Measurements from ENCODE around the gene MDC1.
"Not testable (repeated sequence)": the region's sequence is repeated elsewhere in the genome, so short reads cannot be mapped to it uniquely, and the experiment has no call there.

MDC1 gene

DNA sequence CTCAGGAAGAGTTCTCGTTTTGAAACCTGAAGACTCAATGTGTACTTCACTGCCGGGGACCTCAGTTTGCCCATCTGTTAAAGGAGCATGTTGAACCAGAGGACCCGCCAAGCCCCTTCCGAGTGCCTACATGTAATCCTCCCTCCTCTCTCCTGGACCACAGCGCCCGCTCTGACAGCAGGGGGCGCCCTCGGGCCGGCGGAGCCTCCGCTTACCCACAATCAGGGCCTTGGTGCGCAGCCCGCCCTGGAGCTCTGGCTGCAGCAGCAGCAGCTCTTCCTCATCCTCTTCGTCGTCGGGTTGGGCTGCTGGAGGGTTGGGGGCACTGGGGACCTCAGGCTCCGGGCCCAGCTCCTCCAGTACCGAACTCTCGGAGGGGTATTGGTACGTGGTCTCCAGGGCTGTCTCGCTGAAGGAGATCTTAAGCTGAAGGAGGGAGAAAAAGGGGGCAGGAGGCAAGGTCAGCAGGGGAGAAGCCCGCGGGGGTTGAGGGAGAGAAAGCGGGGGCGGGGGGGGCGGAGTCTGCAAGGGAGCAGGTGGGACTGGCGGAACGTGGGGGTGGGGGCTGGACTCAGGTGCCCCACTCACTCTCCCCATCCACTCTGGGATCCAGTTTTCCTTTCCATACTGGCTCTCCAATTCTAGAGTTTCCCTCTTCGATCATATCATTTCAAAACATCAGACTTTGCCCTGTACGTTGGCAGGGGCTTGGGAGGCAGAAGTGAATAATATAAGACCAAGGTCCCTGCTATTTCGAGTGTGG lies 37.9 kb downstream of the MDC1 start:
- peak; percentile 83 for DNase-seq

DNA sequence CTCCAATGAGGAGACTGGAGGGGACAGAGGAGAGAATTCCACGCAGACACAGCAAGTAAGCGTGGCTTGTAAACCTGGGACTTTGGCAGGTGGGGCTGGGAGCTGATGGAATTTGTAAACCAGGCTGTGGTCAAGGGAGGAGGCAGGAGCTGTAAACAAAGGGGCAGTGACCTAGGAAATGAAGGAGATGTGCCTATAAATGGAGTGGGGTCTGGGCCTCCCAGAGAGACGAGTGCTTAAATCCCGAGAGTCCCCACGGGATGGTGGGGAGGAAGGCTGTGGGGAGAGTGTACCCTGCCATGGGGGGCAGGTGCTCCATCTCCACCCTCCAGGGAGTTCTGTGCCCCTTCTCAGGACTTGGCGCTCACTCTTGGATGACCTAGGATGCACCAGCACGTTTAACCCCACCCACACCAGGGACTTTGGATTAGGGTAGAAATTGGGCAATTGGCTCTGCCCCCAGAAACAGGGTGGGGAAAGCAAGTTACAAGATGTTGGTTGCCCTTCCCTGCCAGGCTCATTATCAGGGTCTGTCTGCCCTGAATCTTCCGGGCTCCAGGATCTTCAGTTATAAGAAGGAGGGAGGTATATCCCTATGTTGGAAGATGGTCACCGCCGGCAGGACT lies 40.3 kb downstream of the MDC1 start:
- DNase-seq = no peak

DNA sequence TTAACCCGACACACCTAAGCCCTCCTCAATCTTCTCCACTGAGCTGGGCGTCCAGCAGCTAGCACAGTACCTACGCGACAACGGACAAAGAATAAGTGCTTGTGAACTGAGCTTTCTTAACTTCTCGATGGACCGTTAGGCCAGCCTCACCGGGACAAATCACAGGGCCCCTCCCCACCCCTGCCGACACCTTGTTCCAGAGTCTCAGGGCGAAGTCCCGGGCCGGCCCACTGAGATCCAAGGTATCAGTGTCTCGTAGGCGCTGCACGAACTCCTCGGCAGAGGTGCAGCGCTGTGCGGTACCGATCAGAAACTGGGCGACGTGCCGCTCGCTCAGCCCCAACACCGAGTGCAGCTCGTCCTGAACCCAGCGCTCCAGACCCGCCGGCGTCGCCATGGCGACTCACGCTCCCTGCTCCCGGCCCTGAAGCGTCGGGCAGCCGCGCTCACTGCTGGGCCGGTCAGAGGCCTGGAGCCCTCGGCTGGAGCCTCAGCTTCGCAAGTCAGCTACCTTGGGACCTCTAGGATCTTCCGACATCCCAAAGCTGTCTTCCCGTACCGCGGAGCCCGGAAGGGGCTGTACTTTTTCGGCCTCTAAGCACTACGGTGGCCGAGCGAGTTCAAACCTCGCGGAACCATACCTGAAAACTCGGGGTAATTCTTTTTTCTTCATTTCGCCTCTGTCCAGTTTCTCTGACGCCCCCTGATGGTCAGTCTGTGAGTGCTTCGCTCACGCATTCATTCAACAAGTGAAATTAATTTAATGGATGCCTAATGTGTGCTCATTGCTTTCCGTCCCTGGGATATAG lies 44.4 kb downstream of the MDC1 start, which contains the start of gene DHX16:
Gene DHX16, minus strand, starts transcription at position 562 of the 809 bp plus-strand sequence. Its CDS starts 165 bp downstream, at position 397.
- DNase-seq = peak; percentile 88

DNA sequence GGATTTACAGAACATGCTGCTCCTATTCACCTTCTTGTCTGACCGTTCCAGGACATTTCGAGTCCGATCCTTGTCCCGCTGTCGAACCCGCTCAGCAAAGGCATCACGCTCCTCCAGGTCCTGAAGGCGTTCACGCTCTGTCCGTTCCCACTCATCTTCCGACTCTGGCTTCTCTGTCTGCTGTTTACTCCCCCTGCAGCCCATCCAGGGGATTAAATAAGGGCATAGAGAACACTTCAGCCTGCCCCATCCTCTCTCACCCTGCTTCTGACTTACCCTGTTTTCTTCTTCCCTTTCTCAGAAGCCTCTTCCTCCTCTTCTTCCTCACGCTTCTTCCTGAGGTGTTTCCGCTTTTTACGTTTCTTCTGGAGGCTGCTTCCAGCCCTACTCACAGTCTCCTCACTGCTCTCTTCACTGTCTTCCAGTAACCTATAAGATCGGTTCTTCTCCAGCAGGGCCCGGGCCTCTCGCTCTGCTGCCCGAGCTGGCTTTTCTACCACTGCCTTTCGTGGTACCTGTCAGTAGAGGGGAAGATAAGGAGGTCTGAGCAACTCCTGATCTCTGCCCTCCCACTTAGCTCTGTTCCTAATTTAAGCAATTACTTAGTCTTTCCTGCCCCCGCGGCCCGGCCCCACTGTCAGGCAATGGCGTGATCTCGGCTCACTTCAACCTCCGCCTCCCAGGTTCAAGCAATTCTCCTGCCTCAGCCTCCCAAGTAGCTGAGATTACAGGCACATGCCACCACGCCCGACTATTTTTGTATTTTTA lies 46.1 kb downstream of the MDC1 start:
- DNase-seq = no peak

DNA sequence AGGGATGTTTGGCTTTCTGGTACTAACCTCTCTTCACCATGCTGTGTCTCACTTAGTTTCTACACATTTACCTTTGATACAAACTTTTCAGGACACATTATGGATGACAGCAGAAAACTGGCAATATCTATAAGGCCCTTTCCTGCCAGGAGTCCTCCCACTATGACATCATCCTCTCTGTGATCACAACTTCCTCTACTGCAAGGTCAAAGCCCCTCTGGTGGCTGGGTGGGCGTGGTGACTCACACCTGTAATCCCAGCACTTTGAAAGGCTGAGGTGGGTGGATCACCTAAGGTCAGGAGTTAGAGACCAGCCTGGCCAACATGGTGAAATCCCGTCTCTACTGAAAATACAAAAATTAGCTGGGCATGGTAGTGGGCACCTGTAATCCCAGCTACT lies 50.8 kb downstream of the MDC1 start:
- DNase-seq = not testable (repeated sequence)

DNA sequence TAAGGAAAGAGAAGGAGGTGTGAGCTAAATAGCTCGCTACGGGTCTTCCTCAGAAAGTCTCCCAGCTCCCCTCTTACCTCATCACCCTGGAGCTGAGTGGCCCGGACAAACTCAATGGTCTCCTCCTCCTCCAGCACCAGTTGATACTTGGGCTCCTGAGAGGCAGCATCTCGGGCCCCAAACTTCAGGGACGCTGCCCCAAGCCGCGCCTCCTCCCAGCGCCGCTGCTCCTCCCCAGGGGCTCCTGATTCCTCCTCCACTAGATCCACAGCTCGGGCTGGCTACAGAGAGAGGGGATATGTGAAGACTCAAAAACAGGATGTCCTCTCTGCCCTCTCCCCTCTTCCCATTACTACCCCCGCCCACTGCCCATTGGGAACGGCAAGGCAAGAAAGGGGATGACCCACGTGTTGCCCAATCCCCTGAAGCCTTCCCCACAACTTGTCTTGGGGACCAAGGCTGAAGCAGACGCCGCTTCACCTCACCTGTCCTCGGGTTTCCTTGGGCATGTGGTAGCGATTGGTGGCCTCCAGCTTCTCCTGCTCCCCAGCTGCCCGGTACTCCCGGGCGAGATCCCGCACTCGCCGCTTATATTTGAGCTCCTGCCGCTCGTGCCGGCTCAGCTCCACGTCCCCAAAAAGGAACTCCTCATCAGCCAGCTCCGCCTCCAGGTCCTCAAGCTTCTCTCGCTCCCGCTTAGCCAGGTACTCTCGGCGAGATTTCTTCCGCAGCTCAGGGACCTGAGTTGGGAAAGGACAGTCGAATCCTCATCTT lies 51.9 kb downstream of the MDC1 start:
- DNase-seq = no peak

DNA sequence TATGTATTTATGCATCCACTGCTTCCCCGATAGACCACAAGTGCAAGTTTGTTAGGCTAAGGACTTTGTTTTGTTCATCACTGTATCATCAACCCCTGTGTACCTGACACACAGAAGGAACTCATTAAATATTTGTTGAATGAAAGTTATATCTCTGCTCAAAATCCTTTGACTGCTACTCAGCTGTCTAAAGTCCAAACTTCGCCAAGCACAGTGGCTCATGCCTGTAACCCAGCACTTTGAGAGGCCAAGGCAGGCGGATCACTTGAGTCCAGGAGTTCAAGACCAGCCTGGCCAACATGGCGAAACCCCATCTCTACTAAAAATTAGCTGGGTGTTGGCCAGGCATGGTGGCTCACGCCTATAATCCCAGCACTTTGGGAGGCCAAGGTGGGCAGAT lies 59.2 kb downstream of the MDC1 start:
- DNase-seq = not testable (repeated sequence)

DNA sequence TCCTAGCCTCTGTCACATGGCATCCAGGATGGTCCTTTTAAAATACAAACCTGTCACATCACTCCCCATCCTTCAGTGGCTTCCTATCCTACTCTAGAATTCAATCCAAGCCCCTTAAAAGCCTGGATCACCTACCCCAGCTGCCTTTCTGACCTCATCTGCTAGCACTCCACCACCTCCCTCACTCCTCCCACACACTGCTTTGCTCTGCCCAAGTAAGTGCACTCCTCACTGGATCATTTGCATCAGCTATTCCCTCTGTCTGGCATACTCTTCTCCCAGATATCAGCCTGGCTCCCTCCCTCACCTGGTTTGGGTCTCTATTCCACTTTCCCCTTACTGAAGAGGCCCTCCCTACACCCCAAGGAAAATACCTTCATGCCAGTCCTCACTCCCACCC lies 59.6 kb downstream of the MDC1 start:
- no peak for DNase-seq

DNA sequence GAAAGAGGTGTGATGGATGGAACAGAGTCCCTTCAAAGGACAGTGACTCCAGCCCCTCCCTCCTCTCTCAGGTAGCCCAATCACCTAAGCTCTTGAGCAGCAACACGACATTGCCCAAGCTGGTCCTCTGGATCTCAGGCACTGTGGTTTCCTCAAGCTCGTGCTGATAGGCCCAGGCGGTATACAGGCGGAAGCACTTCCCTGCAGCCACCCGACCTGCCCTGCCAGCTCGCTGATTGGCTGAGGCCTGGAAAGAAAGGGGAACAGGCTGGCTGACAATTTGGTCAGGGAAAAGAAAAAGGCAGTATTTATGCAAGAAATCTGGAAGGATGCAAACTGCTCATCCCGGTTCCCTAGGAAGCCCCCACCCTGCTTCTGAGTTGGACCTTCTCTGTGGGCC lies 60.6 kb downstream of the MDC1 start:
- DNase-seq = peak; percentile 15

DNA sequence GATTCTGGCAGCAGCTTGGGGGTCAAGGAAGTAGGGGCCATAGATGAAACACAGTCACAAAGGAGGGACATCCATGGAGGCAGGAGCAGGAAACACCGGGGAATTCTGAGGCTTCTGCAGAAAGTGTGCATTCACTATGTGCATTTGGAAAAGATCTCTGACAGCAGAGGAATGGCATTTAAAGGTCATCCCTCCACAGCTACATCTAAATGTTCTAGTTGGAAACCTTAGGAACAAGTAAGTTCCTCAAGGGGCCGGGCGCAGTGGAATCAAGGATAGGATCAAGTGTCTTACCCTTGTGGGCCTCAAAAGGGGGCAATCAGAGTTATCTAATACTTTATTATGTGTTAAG lies 61.4 kb downstream of the MDC1 start:
- no peak for DNase-seq

DNA sequence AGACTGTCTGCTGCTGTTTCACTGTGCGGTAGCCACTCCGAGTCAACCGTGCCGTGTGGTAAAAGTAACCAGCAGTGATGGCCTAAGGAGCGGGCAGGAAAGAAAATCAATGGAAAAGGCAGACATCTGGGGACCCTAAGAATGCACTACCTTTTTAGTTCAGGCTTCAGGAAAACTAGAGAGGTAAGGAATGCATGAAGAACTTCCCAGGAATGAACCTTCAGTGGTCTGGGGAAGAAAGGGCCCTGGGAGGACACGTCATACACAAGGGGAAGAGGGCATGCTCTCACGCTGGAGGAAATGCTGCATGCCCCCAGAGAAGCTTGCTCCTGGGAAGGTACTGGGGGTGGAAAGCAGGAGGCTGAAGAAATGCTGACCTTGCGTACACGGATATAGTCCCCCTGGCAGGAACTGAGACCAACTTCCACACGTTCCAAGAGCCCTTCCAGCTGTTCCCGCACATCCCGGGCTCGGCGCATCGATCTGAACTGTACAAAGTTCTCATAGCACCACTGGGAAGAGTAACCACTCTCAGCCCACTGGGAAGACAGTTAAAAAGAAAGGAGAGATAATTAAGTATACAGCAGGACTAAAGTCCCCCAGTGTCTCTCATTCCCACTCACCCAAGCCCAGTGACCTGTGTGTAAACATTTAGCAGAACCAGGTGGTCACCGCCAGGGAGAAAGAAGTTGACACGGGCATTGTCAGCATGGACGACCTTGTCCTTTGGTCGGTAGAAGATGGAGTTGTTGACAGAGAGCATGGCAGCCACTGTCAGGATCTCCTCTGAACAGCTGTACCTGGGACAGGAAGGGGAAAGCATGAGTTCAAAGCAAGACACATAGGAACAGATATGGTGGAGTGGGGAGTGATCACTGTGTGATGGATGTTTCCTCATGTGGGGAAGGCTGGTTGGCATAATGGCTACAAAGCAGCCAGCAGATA lies 62.0 kb downstream of the MDC1 start:
- DNase-seq = no peak

DNA sequence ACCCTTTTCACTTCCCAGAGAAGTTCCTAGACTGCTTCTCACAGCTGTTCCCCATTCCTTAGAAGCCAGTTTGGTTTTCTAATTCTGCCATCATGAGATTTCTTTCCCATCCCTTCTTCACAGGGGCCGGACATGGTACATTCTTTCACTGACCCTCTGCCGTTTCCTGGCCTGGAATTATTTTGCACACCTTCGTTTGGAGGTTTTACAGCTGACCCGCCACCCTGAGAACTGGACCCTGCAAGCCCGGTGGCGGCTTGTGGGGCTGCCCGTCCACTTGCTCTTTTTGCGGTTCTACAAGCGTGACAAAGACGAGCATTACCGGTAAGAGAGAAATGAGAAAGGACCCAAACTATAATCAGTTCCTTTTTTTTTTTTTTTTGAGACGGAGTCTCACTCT lies 65.9 kb downstream of the MDC1 start:
- DNase-seq = no peak
